Smooth muscle cell (in vitro differentiated cells): Measurements from ENCODE around the gene DLK1. TPM values are rescaled to one million over a fixed set of nuclear protein-coding genes. Genes with fewer than 3 reads are reported as not detected.

ENCODE experiments used
- DNase-seq: peaks from one replicate; lab custom pipeline; 2025; ENCODE audit not compliant: unreplicated experiment; lab: John Stamatoyannopoulos, UW
- H2AFZ ChIP-seq: fragments of 200-600 bp; sonication (generic); 2 replicates; pipeline ENCODE4 v1.6.0; 2016; ENCODE audit warnings: antibody characterized with exemption, low read depth, mild to moderate bottlenecking
- H3F3A ChIP-seq: fragments of 200-600 bp; sonication (generic); 2 replicates; pipeline ENCODE4 v1.6.0; 2017; ENCODE audit warnings: antibody characterized with exemption, low read depth
- H3K27ac ChIP-seq: fragments of 200-600 bp; sonication (generic); 2 replicates; pipeline ENCODE4 v1.5.1; 2016; ENCODE audit warnings: low read depth, mild to moderate bottlenecking
- H3K27me3 ChIP-seq: fragments of 200-600 bp; sonication (generic); 2 replicates; pipeline ENCODE4 v1.6.1; 2016; ENCODE audit warnings: low read depth, mild to moderate bottlenecking
- H3K36me3 ChIP-seq: fragments of 200-600 bp; sonication (generic); 2 replicates; pipeline ENCODE4 v1.5.1; 2016; ENCODE audit warnings: low read depth
- H3K4me1 ChIP-seq: fragments of 200-600 bp; sonication (generic); 2 replicates; pipeline ENCODE4 v1.5.1; 2016; ENCODE audit warnings: low read depth
- H3K4me2 ChIP-seq: fragments of 200-600 bp; sonication (generic); 2 replicates; pipeline ENCODE4 v1.6.0; 2016; ENCODE audit warnings: mild to moderate bottlenecking
- H3K4me3 ChIP-seq: fragments of 200-600 bp; sonication (generic); 2 replicates; pipeline ENCODE4 v1.5.1; 2016; ENCODE audit warnings: mild to moderate bottlenecking
- H3K79me2 ChIP-seq: fragments of 200-600 bp; sonication (generic); 2 replicates; pipeline ENCODE4 v1.6.0; 2016; ENCODE audit warnings: low read depth, mild to moderate bottlenecking
- H3K9ac ChIP-seq: fragments of 200-600 bp; sonication (generic); 2 replicates; pipeline ENCODE4 v1.6.0; 2016; ENCODE audit warnings: low read depth
- H3K9me3 ChIP-seq: fragments of 200-600 bp; sonication (generic); replicated peaks from 2 replicates; pipeline ENCODE4 v1.5.1; 2016; ENCODE audit warnings: low read depth
- H4K20me1 ChIP-seq: fragments of 200-600 bp; sonication (generic); 2 replicates; pipeline ENCODE4 v1.6.0; 2016; ENCODE audit warnings: low read depth
- WGBS: methylation state at CpG from one replicate; pipeline ENCODE4 v1.1.7; 2016; ENCODE audit warnings: low lambda C conversion rate; 5-methylcytosine and 5-hydroxymethylcytosine counted together
- polyA plus RNA-seq: library from polyadenylated mRNA; unstranded; fragments of >200 nt; fragmentation: Nextera tagmentation; extraction: Ambion mirVana; gene quantifications from 2 replicates; pipeline ENCODE4 v1.2.1, GENCODE V29; 2016
- total RNA-seq: library from RNA; depleted of rRNA; stranded (reverse); fragments of >200 nt; gene quantifications from 2 replicates; pipeline ENCODE4 v1.2.3, GENCODE V29; 2014
- TF ChIP-seq, protein P1 (sequence below): fragments of 200-600 bp; sonication (generic); IDR thresholded peaks from 2 replicates; pipeline ENCODE4 v1.5.1; 2017; ENCODE audit warnings: borderline replicate concordance, mild to moderate bottlenecking, antibody characterized with exemption; ENCODE audit not compliant: insufficient read depth, poor library complexity, severe bottlenecking

DLK1 gene
- total and polyA plus RNA-seq, 2 experiments from 2014 or later = 3,515 to 15,731 TPM

DNA sequence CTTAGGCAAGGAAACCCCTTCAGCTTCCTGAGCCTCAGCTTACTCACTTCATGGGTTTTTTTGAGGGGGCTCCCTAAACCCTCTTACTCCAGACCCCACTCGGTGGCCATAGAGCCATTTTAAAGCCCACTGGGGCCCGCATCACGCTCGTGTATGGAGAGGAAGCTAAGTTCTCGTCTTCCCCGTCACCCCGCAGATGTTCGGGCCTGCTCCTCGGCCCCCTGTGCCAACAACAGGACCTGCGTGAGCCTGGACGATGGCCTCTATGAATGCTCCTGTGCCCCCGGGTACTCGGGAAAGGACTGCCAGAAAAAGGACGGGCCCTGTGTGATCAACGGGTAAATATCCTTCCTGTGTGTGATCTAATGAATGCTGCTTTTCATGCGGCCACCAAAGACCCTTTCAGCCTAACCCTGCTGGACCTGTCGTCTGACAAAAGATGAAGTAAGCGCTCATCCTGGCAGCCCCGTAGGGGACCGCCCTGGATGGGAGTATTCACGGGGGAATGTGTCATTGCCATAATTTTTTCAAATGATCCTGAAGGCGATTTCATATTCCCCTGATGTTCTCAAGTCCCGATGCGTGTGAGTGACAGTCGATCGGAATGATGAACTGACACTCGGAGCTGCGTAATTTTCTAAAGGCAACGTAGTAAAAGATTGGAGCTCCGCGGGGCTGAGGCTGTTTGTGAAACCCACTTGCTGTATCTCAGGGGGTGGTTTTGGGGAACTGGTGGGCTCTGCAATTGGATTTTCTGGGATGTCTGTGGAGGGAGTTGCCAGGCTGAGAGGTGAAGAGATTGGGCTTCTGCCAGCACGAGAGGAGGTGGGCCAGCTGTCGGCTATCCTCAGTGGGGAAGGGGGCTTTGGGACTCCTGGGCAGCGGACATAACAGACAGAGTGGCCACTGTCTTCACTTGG, 5.4 kb downstream of the DLK1 start:
- H3K36me3 ChIP-seq = no peaks in the 10 kb centered on the region

DNA sequence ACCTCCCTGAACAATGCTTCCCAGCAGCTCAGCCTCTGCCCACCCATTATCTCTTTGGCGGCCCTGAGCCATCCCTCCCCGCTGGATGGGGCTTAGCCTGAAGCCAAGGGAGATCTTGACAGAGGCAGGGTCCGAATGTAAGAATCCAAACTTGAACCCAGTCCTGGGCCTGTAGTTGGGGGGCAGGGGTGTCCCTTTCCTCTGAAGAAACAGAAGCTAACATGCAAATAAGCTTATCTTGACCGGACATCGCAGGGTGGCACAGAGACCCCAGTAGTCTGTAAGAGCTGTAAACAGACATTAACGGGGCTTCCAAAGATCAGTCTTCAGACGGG, 6.0 kb downstream of the DLK1 start:
- H3K27me3 ChIP-seq = no peaks in the 10 kb centered on the region

More for the DNA sequence above, 5.4 kb downstream of the DLK1 start:
- no peak for DNase-seq
- Histone ChIP-seq H3K27ac (peak overlapping the region; percentile 56), H4K20me1 (peaks cover 32% of the 10 kb centered on the region), H3K9ac (no peak overlapping the region), H3F3A (peaks cover 47% of the 10 kb centered on the region), H2AFZ (no peak overlapping the region), H3K9me3 (no peaks in the 10 kb centered on the region), H3K4me3 (no peak overlapping the region), H3K4me2 (no peak overlapping the region), H3K79me2 (peaks cover 33% of the 10 kb centered on the region), H3K4me1 (peaks cover 36% of the 10 kb centered on the region), H3K27me3 (peaks cover 5% of the 10 kb centered on the region)
- WGBS = 88% methylated on average over 34 of the region's 34 CpGs
- TF ChIP-seq, protein P1, sequence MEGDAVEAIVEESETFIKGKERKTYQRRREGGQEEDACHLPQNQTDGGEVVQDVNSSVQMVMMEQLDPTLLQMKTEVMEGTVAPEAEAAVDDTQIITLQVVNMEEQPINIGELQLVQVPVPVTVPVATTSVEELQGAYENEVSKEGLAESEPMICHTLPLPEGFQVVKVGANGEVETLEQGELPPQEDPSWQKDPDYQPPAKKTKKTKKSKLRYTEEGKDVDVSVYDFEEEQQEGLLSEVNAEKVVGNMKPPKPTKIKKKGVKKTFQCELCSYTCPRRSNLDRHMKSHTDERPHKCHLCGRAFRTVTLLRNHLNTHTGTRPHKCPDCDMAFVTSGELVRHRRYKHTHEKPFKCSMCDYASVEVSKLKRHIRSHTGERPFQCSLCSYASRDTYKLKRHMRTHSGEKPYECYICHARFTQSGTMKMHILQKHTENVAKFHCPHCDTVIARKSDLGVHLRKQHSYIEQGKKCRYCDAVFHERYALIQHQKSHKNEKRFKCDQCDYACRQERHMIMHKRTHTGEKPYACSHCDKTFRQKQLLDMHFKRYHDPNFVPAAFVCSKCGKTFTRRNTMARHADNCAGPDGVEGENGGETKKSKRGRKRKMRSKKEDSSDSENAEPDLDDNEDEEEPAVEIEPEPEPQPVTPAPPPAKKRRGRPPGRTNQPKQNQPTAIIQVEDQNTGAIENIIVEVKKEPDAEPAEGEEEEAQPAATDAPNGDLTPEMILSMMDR = no peak

DNA sequence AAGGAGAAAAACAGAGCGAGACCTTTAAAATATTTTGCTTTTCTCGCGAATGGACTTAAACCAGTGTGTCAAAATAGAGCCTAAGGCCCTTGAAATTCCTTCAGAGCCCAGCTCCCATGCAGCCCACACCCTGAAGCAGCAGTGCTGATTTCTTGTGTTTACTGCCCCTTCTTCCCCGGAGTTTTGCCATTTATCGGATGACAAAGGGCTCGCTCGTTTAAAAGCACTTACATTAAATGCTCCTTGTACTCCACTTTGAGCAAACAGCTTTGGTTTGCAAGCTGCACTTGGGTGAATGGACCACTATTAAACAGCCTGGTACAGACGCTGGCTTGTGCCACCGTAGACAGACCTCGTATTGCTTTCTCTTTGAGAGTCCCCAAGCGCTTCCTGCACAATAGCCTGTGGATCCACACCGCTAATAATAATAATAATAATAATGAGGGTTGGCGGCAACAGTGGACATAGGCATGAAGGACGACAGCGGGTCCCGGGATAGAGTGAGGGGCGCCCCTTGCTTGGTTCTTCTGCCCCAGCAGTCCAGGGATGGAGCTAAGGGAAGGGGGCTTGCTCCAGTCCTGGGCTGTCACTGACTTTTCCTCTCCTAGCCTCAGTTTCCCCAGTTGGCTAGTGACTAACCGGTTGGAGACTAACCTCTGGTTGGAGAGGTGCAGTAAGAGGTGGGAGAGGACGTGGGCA, 6.6 kb downstream of the DLK1 start:
- Histone ChIP-seq H3K36me3 (no peaks in the 10 kb centered on the region), H3K9ac (no peak overlapping the region), H3K4me1 (peaks cover 25% of the 10 kb centered on the region), H3K4me2 (no peak overlapping the region), H3F3A (peaks cover 36% of the 10 kb centered on the region), H3K27me3 (no peaks in the 10 kb centered on the region), H2AFZ (no peak overlapping the region), H3K9me3 (no peaks in the 10 kb centered on the region), H4K20me1 (peaks cover 21% of the 10 kb centered on the region), H3K79me2 (peaks cover 21% of the 10 kb centered on the region), H3K4me3 (no peak overlapping the region), H3K27ac (peak overlapping the region; percentile 56)
- WGBS = 77% methylated on average over 19 of the region's 19 CpGs
- no peak for DNase-seq
- TF ChIP-seq, protein P1 = no peak

More for the DNA sequence above, 6.0 kb downstream of the DLK1 start:
- H3K4me3 ChIP-seq = no peak overlapping the region
- no peaks in the 10 kb centered on the region for H3K9me3 ChIP-seq
- H4K20me1 ChIP-seq = peaks cover 26% of the 10 kb centered on the region
- H3K36me3 ChIP-seq = no peaks in the 10 kb centered on the region
- peaks cover 27% of the 10 kb centered on the region for H3K79me2 ChIP-seq
- TF ChIP-seq, protein P1 = no peak
- H3K4me1 ChIP-seq = peaks cover 30% of the 10 kb centered on the region
- H3F3A ChIP-seq = peaks cover 41% of the 10 kb centered on the region
- no peak overlapping the region for H3K9ac ChIP-seq
- no peak overlapping the region for H2AFZ ChIP-seq
- DNase-seq = no peak
- peak overlapping the region; percentile 56 for H3K27ac ChIP-seq
- 37% methylated on average over 7 of the region's 7 CpGs for WGBS
- H3K4me2 ChIP-seq = no peak overlapping the region
